ENCODE data around the gene AGAP1.

Gene AGAP1

GRCh38 chr2:235603659-235604058 is 109.8 kb downstream of the AGAP1 start:
- in situ Hi-C loops (cut with HindIII; ENCODE audit: low sequenced_read_pairs) = no loop called here

GRCh38 chr2:235605312-235606003 is 111.6 kb downstream of the AGAP1 start:
- in situ Hi-C loops (cut with HindIII; ENCODE audit: low sequenced_read_pairs) = no loop called here

- in situ Hi-C loops (cut with HindIII; ENCODE audit: low sequenced_read_pairs) = no loop called here
These were observed 112.3 kb downstream of the AGAP1 start for GRCh38 chr2:235606004-235606715.

GRCh38 chr2:235607546-235608199 is 113.8 kb downstream of the AGAP1 start:
- in situ Hi-C loops (cut with HindIII; ENCODE audit: low sequenced_read_pairs) = no loop called here

- in situ Hi-C loops (cut with HindIII; ENCODE audit: low sequenced_read_pairs) = no loop called here
These were observed 114.5 kb downstream of the AGAP1 start for GRCh38 chr2:235608200-235608887.

GRCh38 chr2:235609321-235609720 is 115.5 kb downstream of the AGAP1 start:
- in situ Hi-C loops (cut with HindIII; ENCODE audit: low sequenced_read_pairs) = no loop called here

GRCh38 chr2:235609746-235610145 is 115.9 kb downstream of the AGAP1 start:
- in situ Hi-C loops (cut with HindIII; ENCODE audit: low sequenced_read_pairs) = no loop called here

GRCh38 chr2:235610696-235611257 is 116.9 kb downstream of the AGAP1 start:
- in situ Hi-C loops (cut with HindIII; ENCODE audit: low sequenced_read_pairs) = no loop called here

- in situ Hi-C loops (cut with HindIII; ENCODE audit: low sequenced_read_pairs) = no loop called here
These were observed 117.5 kb downstream of the AGAP1 start for GRCh38 chr2:235611349-235611748.

- in situ Hi-C loops (cut with HindIII; ENCODE audit: low sequenced_read_pairs) = no loop called here
These were observed 117.9 kb downstream of the AGAP1 start for GRCh38 chr2:235611756-235612155.

GRCh38 chr2:235612181-235612950 is 118.5 kb downstream of the AGAP1 start:
- in situ Hi-C loops (cut with HindIII; ENCODE audit: low sequenced_read_pairs) = no loop called here

GRCh38 chr2:235613649-235614048 is 119.8 kb downstream of the AGAP1 start:
- in situ Hi-C loops (cut with HindIII; ENCODE audit: low sequenced_read_pairs) = no loop called here

GRCh38 chr2:235614176-235614860 is 120.5 kb downstream of the AGAP1 start:
- in situ Hi-C loops (cut with HindIII; ENCODE audit: low sequenced_read_pairs) = no loop called here

GRCh38 chr2:235614900-235615712 is 121.3 kb downstream of the AGAP1 start:
- in situ Hi-C loops (cut with HindIII; ENCODE audit: low sequenced_read_pairs) = no loop called here

GRCh38 chr2:235616885-235617284 is 123.0 kb downstream of the AGAP1 start:
- in situ Hi-C loops (cut with HindIII; ENCODE audit: low sequenced_read_pairs) = no loop called here

GRCh38 chr2:235618039-235618438 is 124.2 kb downstream of the AGAP1 start:
- in situ Hi-C loops (cut with HindIII; ENCODE audit: low sequenced_read_pairs) = no loop called here

- in situ Hi-C loops (cut with HindIII; ENCODE audit: low sequenced_read_pairs) = no loop called here
These were observed 125.7 kb downstream of the AGAP1 start for GRCh38 chr2:235619544-235619943.

- in situ Hi-C loops (cut with HindIII; ENCODE audit: low sequenced_read_pairs) = no loop called here
These were observed 127.9 kb downstream of the AGAP1 start for GRCh38 chr2:235621736-235622135.

GRCh38 chr2:235623111-235623510 is 129.3 kb downstream of the AGAP1 start:
- in situ Hi-C loops (cut with HindIII; ENCODE audit: low sequenced_read_pairs) = no loop called here

All from DLD1 (cell line).